Measurements from ENCODE around the gene HNRNPAB.
"Not testable (repeated sequence)": the region's sequence is repeated elsewhere in the genome, so short reads cannot be mapped to it uniquely, and the experiment has no call there.

The HNRNPAB gene

DNA sequence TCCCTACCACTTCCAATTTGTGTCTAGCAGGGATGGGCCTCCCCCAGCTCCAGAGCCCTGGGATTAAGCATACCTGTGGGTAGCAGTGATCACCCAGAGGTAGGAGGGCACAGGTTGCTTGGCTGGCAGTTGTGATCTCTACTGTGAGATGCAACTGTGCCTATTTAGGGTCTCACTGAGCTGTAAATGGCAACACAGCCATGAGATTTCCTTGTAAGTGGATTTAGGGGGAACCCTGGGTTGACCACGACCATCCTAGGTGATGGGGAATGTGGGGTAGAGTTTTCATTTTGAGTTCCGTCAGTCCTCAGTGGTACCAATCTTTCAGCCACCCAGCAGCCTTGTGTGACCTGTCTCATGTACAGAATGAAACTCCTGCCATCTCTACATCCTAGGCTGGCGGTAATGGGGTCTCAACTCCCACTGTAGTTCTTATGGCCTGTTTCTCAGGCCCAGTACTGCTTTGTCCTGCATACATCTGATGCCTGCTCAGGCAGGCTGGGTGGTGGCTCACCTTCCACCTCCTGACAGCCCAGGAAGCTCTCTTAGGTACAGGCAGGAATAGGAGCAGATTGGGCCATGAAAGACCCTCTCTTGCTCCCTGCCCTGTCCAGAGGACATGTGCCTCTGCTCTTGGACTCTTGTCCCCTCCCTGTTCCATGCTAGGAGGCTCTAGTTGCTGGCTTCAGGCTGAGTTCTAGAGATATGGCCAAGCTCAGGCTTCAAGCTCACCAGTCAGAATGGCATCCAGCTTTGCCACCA is 8.1 kb downstream of the HNRNPAB start:
- DNase-seq (ENCODE audit: low read depth in 2 of 2): no peak

DNA sequence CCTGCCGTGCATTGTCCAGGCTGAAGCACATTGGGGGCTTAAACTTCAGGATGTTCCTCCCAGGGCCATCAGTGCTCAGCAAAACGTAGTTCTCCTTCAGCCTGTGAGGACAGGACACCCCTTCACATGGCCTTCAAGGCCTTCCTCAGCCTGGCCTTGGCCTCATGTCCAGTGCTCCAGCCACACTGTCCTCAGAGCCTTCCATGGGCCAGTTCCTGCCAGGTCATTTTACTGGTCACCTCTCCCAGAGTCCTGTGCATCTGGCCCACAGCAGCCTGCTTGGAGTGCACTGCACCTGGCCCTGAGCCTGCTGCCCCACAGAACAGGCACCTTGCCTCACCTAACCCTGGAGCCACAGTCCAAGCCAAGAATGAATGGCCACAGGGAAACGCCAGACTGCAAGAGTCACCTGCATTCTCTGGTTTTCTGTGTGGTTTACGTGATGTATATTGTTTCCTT is 8.7 kb downstream of the HNRNPAB start:
- no peak for DNase-seq (ENCODE audit: low read depth in 2 of 2)

DNA sequence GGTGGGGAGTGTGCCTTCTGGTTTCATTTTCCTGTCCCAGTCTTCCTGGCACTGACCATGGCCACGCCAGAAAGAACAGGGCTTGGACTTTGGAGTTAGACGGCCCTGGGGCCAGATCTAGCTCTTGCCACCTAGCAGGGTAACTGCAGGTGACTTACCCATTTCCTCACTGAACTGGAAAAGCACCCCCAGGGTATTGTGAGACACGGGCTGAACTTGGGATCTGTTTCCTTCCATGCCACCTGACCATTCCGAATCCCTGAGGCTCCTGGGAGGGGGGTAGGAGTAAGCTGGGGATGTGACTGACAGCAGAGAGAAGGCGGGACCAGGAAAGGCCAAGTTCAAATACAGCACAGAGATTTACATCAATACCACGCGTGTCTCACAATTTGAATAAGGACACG is 9.4 kb downstream of the HNRNPAB start:
- no peak for DNase-seq (ENCODE audit: low read depth in 2 of 2)

DNA sequence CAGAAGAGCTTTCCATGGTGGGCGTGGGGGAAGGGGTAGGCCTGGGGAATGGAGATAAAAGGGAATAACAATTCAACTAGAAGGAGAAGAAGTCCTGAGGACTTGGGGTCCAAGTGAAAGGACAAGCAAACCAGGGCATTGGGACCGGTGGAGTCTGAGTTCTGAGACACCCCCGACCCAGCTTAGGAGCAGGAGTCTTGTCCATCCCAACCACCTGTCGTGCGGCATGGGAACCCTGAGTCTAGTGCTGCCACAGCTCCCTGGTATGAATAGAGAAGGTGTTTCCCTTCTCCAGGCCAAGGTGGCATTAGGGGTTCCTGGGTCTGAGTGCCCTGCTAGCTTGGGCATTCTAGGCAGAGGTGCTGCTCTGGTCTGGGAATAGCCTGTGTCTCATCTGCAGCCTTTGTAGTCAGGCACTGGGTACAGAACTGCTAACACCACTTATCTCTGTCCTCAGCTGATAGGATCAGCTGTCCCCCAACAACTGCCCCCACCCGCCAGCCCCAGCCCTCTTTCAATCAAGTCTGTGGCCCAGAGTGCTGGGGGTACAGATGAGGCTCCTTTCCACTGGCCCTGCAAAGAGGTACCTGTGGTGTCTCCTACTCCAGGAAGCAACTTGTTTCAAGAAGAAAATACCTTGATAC is 9.9 kb downstream of the HNRNPAB start:
- no peak for DNase-seq (ENCODE audit: low read depth in 2 of 2)

DNA sequence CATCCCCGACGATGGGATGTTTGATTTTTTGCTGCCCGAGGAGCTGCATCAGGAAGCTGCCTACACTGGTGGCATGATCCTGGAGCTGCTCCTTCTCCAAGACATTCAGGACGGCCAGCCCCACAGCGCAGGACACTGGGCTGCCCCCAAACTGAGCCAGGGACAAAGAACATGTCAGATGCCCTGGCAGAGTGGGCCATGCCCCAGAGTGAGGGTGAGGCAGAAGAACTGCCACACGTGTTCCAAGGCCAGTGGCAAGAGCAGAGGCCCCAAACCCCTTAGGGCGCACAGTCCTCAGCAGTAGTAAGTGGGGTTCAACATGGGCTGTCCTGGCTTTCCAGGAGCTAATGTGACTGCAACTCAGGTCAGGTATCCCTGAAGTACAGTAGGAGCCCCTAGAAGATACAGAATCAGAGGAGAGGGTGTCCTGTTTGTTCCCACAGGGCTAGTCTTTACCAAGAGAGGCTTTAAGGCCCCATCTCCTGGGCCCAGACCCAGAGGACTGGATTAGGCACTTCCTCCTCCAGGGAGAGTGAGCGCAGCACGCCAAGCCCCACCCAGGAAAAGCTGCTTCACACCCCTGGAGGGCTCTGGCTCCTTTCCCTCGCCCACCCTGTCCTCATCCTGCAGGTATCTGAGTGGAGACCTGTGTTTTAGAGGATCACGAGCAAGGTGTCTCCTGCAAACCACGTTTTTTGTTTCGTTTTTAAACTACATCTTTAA is 11.1 kb downstream of the HNRNPAB start:
- no peak for DNase-seq (ENCODE audit: low read depth in 2 of 2)

DNA sequence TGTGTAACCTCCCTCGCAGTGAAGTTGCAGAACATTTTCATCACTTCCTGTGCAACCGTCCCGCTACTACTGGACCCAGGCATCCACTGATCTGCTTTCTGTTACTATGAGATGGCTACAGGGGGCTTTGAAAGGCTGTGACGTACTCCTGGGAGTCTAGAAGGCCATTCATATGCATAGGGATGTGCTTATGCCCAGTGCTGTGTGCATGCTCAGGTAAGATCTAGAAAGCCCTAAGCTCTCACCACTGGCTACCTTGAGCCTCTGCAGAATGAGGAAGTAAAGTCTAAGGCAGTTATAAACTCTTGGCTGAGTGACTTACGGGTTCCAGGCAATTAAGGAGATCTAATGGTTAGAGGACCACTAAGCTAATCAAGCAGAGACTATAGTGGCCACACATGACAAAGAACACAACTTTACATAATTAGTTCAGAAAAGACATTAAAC is 11.8 kb downstream of the HNRNPAB start:
- no peak for DNase-seq (ENCODE audit: low read depth in 2 of 2)

DNA sequence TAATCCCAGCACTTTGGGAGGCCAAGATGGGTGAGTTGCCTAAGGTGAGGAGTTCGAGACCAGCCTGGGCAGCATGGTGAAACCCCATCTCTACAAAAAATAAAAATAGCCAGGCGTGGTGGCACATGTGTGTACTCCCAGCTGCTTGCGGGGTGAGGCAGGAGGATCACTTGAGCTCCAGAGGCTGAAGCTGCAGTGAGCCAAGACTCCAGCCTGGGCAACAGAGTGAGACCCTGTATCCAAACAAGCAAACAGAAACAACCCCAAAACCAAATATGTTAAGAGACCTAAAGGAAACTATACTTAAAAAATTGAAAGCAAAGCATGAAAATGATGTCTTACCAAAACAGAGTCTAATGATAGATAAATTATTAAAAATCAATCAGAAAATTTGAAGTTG is 12.4 kb downstream of the HNRNPAB start:
- no peak for DNase-seq (ENCODE audit: low read depth in 2 of 2)

DNA sequence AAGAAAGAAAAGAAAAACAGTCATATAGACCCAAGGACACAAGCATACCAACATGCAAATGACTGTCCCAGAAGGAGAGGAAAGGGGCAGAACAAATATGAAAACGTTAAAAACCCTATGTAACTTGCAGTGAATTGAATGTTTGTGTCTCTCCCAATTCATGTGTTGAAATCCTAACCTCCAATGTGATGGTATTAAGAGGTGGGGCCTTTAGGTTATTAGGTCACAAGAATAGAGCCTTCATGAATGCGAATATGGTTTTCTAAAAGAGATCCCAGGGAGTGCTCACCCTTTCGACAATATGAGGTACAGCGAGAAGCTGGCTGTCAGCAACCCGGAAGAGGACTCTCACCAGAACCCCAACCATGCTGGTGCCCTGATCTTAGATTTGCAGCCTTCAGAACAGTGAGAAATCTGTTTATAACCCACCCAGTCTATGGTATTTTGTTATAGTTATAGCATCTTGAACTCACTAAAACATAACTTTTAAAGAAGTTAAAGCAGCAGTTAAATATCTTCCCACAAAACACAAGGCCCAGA is 14.0 kb downstream of the HNRNPAB start:
- DNase-seq (ENCODE audit: low read depth in 2 of 2): no peak

DNA sequence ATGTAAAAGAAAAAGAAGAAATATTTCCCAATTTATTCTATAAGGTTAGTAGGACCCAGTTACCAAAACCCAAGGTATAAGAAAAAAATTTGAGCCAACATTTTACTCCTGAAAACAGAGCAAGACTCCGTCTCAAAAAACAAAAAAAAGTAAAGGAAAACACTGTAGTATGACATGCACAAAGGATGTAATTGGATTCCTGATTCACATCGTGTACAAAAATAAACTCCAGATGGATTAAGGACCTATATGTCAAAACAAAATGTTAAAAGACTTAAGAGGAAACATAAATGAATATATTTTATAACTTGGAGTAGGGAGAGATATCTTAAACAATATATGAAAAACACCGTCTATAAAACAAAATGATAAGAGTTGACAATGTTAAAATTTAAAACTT is 14.5 kb downstream of the HNRNPAB start:
- no peak for DNase-seq (ENCODE audit: low read depth in 2 of 2)

DNA sequence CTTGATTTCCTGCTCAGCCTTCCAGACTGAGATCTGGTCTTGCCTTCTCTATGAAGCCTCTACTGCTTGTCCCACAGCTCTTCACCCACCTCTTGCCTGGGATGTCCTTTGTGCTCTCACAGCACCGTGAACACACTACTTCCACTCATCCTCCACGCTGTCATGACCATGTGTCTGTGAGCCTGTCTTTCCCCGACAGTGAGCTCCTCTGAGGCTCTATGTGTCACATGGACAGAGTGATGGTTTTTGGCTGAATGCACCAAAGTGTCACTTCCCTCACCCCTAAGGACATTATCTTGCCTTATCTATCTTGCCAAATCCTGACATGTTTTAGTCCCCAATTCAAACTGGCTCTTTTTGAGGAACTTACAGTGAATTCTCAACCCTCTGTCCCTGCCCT is 16.9 kb downstream of the HNRNPAB start:
- DNase-seq (ENCODE audit: low read depth in 2 of 2): no peak

DNA sequence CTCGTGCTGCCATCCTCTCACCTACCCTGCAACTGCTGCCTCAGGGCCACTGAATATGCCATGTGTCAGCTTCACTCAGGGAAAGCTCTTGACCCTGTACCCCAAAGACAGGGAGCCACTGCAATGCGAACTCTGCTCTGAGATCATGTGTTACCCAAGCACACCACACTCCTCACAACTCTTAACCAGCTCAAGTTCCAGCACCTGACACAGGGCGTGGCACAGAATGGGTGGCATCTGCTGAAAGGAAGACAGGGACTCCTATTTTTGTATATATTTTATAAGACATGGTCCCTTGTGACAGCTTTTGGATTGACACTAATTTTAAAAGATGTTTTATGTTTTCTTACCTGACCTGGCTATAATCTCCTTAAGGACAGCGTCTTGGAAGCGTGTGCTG is 17.5 kb downstream of the HNRNPAB start:
- DNase-seq (ENCODE audit: low read depth in 2 of 2): no peak

DNA sequence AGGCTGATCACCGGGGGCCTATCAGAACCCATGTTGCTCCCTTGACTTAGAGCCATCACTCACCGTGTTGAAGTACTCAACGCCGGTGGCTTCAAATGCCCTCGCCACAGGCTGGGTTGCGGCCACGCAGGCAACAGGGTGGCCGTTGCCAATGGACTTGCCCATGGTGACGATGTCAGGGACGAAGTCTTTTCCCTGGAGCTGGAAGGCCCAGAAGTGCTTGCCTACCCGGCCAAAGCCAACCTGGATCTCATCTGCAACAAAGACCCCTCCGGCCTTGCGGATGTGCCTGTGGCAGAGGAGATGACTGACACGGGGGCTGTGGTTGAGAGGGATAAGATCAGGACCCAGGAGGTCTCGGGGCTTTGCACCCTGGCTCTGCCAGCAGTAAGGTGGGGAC is 18.0 kb downstream of the HNRNPAB start:
- DNase-seq (ENCODE audit: low read depth in 2 of 2): no peak

DNA sequence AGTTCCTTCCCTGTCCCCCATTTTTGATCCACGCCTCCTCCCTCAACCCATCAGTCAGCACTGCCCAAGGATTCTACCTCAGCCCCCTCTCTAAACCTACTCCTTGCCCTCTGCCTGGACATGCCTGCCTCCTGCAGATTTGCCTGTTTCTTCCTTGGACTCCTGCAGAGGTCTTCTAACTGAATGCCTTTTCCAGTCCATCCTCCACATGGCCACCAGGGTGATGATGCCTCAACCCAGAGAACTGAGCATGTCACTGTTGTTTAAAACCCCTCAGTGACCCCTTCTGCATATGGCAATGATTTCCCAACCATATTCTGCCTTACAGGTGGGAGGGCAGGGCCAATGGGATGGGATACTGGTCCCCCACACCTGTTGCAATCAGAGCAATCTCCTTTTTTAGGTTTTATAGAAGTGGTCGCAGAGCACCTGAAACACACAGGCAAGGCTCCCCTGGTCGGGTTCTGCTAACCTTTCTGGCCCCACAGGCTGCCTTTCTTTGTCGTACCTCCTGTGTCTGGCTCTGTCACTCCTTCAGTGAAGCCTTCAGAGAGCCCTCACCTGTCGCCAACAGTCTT is 19.0 kb downstream of the HNRNPAB start:
- no peak for DNase-seq (ENCODE audit: low read depth in 2 of 2)

DNA sequence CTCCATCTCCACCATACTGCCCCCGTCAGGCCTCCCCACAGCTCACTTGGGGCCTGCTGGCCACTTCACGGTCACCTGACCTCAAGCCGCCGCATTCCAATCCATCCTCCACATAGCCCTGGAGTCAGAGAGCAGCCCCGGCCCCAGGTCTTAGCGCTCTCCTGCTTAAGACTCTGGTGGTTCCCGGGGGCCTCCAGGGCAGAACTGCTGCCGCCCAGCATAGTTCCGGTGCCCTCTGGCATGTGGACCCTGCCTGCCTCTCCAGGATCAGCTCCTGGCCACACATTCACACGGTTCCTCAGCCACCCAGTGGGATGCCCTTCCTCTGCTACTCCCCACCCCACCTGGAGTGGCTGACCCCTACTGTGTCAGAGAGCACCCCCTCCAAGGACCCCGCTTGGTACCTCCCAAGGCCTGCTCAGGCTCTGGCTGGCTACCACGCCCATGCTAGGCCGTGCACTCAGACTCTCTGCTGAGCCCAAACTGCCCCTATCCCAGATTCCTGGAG is 19.5 kb downstream of the HNRNPAB start:
- DNase-seq (ENCODE audit: low read depth in 2 of 2): no peak

DNA sequence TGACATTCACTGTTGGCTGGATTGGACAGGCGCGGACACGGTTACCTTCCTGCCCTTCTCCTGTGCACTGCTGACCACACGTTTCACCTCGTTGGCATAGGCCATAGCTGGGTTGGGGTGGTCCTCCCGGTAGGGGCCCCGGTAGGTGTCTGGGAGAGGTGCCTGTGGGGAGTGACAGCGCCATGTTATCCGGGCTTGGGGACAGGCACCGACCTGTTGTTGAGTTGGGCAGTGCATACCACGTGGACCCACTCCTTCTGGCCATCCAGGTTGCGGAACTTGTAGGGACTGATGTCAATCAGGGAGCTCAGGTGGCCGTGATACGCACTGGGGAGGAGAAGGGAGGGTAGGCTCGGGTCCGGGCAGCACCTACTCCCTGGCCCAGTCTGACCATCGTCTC is 20.1 kb downstream of the HNRNPAB start:
- no peak for DNase-seq (ENCODE audit: low read depth in 2 of 2)

DNA sequence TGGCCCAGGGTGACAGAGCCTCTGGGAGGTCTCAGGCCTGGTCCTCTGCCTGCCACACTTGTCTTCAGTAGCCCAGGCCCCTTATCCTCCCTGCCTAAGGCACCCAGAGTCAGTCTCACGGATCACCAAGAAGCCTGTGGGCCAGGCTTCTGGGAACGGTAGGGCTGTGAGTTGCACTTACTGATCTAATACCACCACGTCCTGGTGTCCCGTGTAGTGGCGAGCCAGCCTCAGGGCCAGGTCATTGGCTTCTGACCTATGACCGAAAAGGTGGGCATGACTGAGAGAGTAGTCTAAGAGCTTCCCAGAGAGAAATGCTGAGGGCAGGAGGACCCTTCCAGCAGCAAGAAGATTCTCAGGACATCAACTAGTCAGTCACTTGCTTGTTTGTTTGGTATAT is 20.8 kb downstream of the HNRNPAB start:
- DNase-seq (ENCODE audit: low read depth in 2 of 2): no peak

DNA sequence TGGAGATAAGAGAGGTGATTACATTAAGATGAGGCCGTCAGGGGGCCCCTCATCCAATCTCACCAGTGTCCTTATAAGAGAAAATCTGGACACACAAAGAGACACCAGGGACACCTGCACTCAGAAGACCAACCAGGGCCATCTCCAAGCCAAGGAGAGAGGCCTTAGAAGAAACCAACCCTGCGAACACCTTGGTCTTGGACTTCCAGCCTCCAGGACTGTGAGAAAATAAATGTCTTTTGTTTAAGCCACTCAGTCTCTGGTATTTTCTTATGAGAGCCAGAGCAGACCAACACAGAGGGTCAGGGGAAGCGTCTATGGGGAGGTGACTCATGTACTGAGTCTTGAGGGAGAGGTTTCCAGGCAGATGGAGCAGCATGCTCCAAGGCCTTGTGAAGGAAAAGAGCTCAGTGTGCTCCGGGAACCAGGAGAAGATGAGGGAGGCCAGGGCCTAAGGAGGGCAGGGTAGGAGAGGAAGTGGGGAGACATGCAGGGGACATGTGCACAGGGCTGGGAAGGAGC is 22.9 kb downstream of the HNRNPAB start:
- no peak for DNase-seq (ENCODE audit: low read depth in 2 of 2)

DNA sequence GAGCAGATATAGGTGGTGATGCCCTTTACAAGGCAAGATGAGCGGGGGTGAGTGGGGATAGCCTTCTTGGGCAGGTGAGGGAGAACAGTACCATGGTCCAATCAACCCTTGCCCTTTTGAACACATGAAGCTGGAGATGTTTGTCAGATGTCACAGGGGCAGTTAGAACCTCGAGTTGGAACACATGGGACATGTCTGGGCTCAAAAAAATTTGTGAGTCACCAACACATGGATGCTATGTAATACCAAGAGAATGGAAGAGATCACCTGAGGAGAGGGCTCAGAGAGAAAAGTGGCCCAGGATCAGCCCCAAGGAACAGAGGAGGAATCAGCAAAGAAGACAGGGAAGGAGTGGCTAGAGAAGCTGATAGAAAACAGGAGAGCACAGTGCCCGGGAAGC is 23.6 kb downstream of the HNRNPAB start:
- DNase-seq (ENCODE audit: low read depth in 2 of 2): no peak

DNA sequence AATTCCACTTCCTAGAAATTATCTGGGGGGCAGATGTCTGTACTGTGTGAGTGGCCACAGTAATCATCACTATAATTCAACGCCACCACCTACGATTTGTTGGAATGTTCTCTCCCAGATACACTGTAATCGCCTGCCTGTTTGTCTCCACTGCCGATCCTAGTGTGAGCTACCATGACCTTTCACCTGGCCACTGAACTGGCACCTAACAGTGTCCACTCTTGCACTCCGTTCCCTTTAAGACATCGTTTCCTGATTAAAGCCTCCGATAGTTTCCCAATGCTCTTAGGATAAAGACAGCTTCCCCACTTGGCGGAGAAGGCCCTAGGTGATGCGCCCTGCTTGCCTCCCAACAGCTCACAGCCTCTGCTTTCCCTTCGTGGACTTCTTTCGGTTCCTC is 24.3 kb downstream of the HNRNPAB start:
- DNase-seq (ENCODE audit: low read depth in 2 of 2): no peak

DNA sequence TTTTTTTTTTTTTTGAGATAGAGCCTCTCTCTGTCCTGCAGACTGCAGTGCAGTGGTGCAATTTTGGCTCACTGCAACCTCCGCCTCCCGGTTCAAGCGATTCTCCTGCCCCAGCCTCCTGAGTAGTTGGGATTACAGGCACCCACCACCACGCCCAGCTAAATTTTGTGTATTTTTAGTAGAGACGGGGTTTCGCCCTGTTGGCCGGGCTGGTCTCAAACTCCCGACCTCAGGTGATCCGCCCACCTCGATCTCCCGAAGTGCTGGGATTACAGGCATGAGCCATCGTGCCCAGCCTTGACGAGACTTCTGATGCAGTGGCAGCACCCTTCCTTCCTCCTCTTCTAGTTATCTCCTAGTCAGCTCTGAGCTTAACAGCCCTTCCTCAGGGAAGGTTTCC is 24.8 kb downstream of the HNRNPAB start:
- DNase-seq (ENCODE audit: low read depth in 2 of 2): not testable (repeated sequence)

DNA sequence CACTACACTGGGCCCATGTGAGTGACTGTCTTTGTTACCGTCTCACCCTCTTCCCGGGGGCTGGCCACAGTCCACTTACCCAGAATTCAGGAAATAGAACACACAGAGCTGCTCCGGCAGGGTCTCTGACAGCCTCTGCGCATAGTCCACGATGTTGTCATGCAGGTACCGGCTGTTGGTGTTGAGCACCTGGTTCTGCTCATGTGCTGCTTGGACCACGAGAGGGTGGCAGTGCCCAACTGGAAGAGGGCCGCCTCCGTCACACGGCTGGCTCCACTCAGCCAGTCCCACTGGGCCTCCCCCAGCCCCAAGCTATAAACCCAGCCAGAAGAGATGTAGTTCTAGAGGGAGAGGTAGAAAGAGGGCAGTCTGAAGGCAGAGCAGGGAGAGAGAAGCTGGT is 25.5 kb downstream of the HNRNPAB start:
- no peak for DNase-seq (ENCODE audit: low read depth in 2 of 2)

Data from stimulated activated CD4-positive, alpha-beta T cell treated with anti-CD3 and anti-CD28 coated beads, Interleukin-4, amount 100 ng/mL, for 48 hours (primary cell).